GM18507 (cell line): ENCODE data around the gene VSIG4.
A peak's percentile ranks its signal among the peaks of the same experiment; 100 is the strongest.

Experiments
- DNase-seq: peaks from one replicate; pipeline ENCODE4 v3.0.0; 2011; ENCODE audit warnings: low read depth; ENCODE audit not compliant: insufficient read length; ENCODE audit errors: extremely low spot score
- FAIRE-seq: peaks from 2 replicates; lab custom pipeline; 2011; peaks lifted over from hg19 to GRCh38; lab: Jason Lieb, UNC

Gene VSIG4

GRCh38 chrX:66028936-66029335 is 10.9 kb downstream of the VSIG4 start:
- FAIRE-seq (no peak), DNase-seq (no peak)

DNA sequence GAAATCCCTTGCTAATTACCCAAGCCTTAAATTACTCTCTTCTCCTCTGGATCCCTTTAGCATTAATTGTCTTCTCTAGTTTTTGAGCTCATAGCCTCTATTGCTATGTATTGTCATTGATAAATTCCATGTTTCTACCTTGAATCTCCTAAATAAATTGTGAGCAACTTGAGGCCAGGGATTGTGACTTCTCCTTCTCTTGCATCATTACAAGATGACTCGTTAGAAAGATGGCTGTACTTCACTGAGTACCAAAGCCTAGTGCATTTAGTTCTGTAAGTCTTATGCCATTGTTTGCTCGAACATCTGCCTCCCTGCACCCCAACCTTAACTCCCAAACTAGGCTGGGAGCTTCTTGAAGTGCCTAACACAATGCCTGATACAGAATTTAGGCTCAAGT is 15.3 kb downstream of the VSIG4 start:
- DNase-seq (no peak), FAIRE-seq (no peak)

GRCh38 chrX:66024092-66024467 is 15.8 kb downstream of the VSIG4 start:
- DNase-seq (no peak), FAIRE-seq (no peak)

- FAIRE-seq (peak; percentile 61), DNase-seq (no peak)
Measured at GRCh38 chrX:66023385-66024091, 16.3 kb downstream of the VSIG4 start.

GRCh38 chrX:66022632-66023384 is 17.1 kb downstream of the VSIG4 start:
- DNase-seq (no peak), FAIRE-seq (peak; percentile 74)

- FAIRE-seq (no peak), DNase-seq (no peak)
Measured at GRCh38 chrX:66021765-66022631, 17.9 kb downstream of the VSIG4 start.

- FAIRE-seq (no peak), DNase-seq (no peak)
Measured at GRCh38 chrX:66021401-66021764, 18.5 kb downstream of the VSIG4 start.

DNA sequence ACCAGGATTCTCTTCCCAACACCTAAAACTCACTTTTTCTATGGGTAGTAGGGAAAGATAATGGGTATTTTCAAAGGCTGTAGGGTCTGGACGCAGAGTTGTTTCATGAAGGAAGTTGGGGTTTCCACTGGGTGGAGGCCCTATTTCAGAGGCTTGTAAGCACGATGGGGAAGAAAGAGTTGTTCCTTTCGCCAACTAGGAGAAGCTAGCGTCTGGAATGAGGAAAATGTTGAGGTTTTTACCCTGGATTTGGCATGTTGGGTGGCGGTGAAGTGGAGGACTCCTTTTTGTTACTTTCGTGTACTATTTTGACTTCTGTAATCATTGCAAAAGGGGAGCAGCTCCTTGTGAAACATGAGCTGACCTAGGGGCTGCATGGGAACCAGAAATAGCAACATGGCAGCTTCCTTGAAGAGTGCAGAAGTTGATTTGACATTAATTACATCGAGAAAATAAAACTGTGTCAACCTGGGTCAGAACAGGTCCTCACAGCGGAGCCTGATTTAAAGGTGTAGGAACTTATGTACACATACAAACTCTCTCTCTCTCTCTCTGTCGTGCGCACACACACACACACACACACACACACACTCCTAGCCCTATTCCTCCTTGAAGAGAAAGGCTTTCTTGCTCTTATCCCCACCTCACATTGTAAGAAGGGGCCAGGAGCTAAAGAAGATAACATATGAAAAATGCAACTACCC is 19.1 kb downstream of the VSIG4 start:
- FAIRE-seq (peak; percentile 85), DNase-seq (no peak)

DNA sequence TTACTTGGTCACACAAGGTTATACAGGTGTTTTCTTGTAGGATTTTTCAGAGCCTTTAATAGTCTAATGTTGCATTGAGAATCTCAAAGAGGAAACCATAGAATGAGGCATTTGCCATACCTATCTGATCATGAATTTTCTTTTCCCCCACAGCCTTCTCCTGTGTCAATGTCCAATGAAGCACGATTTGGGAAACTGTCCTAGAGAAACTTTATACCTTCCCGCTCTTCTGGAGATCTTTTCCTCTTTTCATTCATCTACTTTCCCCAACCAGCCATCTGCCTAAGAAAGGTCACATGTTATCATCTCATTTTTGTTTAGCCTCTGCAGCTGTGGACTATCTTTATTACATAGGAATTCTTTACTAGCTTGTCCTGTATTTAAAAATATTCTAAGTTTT is 19.9 kb downstream of the VSIG4 start:
- FAIRE-seq (peak; percentile 60), DNase-seq (no peak)

DNA sequence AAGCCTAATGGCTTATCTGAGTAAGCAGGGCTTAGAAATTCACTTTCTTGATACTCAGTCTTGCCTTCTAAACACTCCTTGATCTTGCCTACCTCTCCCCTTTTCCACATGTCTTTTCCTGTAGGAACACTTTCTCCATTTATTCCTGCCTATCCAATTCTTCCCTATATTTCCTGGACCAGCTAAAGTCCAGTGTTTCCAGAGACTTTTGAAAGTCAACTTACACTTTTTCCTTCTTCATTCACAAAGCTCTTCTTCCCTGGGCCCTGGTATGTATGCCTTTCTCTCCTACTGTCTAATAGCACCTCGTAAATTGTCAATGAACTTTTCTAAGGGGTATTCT is 20.6 kb downstream of the VSIG4 start:
- no peak for FAIRE-seq
- no peak for DNase-seq

DNA sequence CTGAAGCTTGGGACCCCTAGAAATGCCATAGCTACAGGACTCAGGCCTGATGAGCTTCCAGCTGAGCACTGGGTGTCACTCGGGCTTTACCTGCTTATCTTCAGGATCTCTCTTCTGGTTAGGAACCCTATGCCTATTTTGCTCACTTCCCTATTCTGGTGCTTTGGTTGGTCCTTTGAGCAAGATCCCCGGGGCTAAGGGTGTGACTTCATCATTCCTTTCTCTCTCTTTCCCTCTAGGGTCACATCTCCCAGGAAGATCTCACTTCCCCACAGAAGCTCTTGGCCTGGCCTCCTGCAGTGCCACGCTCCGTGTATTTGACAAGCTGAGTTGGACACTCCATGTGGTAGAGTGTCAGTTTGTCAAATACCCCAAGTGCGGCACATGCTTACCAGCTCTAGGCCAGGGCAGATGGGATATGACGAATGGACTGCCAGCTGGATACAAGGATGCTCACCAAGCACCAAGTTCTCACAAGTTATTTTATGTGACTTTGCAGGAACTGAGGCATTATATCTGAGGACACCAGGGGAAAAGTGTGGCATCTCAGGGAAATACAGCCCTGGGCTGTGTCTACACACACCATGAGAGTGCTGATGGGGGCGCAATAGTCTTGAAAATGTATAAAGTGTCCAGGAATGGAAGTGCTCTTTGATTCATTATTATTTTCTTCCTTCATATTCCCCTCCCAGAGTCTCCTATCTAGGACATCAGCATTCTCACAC is 21.1 kb downstream of the VSIG4 start:
- no peak for FAIRE-seq
- no peak for DNase-seq

DNA sequence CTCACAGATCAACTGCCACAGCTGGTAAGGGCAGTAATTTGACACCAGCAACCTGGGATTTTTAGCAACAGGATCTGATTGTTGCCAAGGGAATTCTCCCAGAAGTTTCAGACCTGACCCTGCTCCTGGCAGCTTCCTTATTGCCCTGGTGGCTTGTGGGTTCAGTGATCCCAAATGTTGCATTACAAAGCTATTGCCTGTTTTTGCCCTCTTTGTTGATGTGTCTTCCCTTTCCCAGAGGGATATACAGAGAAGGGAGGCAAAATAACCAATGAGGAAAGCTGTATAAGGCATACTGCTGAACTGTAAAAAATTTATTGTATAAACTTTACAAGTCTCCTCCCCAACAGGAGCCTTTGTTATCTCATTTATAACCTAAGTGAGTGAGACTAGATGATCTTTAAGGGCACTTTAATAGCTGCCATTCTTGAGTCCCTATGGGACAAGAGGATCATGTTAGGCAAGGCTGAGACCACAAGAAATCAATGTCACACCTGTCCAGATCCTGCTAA is 22.2 kb downstream of the VSIG4 start:
- DNase-seq = no peak
- FAIRE-seq = no peak

- DNase-seq (no peak), FAIRE-seq (peak; percentile 97)
Measured at GRCh38 chrX:66016905-66017658, 22.8 kb downstream of the VSIG4 start.

GRCh38 chrX:66015900-66016689 is 23.8 kb downstream of the VSIG4 start:
- FAIRE-seq = no peak
- no peak for DNase-seq

- FAIRE-seq = peak; percentile 98
- DNase-seq = no peak
Measured at GRCh38 chrX:66015152-66015831, 24.6 kb downstream of the VSIG4 start.

DNA sequence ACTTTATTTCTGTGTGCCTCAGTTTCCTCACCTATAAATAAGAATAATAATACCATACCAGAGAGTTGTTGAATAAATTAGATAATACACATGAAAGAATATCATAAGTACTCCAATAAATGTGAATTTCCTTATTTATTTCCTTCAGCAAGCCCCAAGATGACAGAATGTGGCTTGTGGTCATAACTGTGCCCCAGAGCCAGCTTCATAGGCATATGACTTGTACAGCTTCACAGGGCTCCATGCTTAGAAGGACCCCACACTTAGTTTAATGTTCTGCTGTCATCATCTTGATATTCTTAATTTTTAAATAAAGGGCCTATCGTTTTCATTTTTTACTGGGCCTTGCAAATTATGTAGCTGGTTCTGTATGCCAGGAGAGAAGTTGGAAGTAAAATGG is 25.3 kb downstream of the VSIG4 start:
- DNase-seq (no peak), FAIRE-seq (no peak)

- FAIRE-seq = peak; percentile 65
- no peak for DNase-seq
Measured at GRCh38 chrX:66014084-66014483, 25.8 kb downstream of the VSIG4 start.
